Suprapubic skin (tissue), 4 donors: ENCODE results near the gene SYK.

Experiments
- EP300 ChIP-seq: sonication (generic); formaldehyde crosslinking; IDR thresholded peaks from one replicate; pipeline ENCODE4 v1.6.1; 2017; ENCODE audit warnings: antibody characterized with exemption
- POLR2A ChIP-seq, 2 donors: fragments of 450-650 bp; IDR thresholded peaks; one replicate each; pipeline ENCODE4 v1.6.1; 2017; ENCODE audit warnings: antibody characterized with exemption in 2 of 2, mild to moderate bottlenecking in 2 of 2, moderate library complexity in 2 of 2
- POLR2AphosphoS5 ChIP-seq, 3 donors: sonication (generic); formaldehyde crosslinking; IDR thresholded peaks; one replicate each; pipeline ENCODE4 v1.6.1; 2017; ENCODE audit warnings: antibody characterized with exemption in 3 of 3
- TF ChIP-seq, protein P1 (sequence below), 2 donors: fragments of 200-600 bp in 1 of 2; fragments of 450-650 bp in 1 of 2; sonication (generic) in 1 of 2; IDR thresholded peaks; one replicate each; pipeline ENCODE4 v1.5.1; 2016 to 2019; ENCODE audit warnings: antibody characterized with exemption in 2 of 2, mild to moderate bottlenecking in 1 of 2, moderate library complexity in 1 of 2

DNA sequence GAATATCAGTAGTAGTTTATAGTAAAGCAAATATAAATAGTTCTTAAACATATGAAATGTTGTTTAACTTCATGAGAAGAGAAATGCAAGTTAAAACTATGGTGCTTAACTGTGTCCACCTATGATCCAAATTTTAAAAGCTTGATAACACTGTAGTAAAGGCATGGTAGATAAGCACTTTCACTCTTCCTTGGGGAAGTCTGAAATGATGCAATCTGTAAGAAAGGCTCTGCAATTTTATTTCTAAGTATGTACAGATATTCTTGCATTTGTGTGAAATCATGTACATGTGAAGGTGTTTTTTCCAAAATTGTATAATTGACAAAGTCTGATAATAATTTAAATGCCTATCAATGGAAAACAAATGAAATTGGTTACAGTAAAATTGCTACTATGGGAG lies 66.9 kb downstream of the SYK start:
- TF ChIP-seq, protein P1, sequence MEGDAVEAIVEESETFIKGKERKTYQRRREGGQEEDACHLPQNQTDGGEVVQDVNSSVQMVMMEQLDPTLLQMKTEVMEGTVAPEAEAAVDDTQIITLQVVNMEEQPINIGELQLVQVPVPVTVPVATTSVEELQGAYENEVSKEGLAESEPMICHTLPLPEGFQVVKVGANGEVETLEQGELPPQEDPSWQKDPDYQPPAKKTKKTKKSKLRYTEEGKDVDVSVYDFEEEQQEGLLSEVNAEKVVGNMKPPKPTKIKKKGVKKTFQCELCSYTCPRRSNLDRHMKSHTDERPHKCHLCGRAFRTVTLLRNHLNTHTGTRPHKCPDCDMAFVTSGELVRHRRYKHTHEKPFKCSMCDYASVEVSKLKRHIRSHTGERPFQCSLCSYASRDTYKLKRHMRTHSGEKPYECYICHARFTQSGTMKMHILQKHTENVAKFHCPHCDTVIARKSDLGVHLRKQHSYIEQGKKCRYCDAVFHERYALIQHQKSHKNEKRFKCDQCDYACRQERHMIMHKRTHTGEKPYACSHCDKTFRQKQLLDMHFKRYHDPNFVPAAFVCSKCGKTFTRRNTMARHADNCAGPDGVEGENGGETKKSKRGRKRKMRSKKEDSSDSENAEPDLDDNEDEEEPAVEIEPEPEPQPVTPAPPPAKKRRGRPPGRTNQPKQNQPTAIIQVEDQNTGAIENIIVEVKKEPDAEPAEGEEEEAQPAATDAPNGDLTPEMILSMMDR (IDR thresholded peaks at IDR 0.05), result no peak
- no peak for TF ChIP-seq POLR2AphosphoS5 (IDR thresholded peaks at IDR 0.05)
- TF ChIP-seq EP300, result no peak
- no peak for TF ChIP-seq POLR2A (IDR thresholded peaks at IDR 0.05)
